NCI-H2107 treated with DMSO at 0.1 percent for 48 hours (cell line): ENCODE measurements around the gene CNST.
"Not testable (repeated sequence)": the region's sequence is repeated elsewhere in the genome, so short reads cannot be mapped to it uniquely, and the experiment has no call there.

Source experiments
- DNase-seq: peaks from one replicate; lab custom pipeline; 2025; ENCODE audit not compliant: unreplicated experiment; lab: John Stamatoyannopoulos, UW

The CNST gene

DNA sequence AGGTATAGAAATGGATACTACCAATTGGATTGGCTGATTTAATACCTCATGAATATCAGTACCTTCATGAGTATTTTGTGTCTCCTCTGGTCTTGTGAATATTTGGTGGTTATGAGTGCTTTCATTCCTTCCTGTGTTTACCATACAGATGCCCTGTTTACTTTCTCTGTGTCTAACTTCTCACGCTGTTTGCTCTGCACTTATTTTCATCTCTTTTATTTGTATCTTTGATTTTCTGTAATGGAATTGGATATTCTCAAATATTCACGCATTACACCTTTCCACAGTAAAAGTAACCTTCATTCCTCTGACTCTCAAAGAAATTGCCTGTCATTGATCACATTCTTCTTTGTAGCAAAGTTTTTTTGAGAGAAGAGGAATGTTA, 16.8 kb downstream of the CNST start:
- no peak for DNase-seq

DNA sequence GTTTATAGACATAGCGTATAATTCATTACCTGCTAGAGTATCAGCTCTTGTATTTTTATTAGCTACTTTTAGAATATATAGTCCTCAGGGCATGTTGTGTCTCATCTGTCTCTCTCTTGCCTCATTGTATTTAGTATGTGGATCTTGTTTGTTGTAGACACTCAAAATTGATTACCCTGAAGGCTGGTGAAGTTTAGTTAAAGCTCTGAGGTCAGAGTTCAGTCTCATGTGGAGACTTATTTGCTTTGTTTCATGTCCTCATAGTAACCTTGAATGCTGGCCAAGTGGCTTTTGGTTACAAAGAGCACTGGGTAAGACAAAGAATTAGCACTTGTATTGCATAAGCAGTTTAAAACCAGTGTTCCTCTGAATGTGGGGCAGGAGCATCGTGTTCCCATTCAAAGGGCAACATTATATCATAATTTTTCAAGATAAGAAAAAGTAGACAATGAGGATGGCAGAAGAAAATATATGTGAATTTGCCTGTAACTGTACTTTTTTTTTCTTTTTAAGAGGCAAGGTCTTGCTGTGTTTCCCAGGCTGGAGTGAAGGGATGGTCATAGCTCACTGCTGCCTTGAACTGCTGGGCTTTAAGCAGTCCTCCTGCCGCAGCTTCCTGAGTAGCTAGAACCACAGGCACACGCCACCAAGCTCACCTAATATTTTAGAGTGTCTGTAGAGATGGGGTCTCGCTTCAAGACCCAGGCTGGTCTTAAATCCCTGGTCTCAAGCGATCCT, 17.4 kb downstream of the CNST start:
- DNase-seq, result peak; percentile 68

DNA sequence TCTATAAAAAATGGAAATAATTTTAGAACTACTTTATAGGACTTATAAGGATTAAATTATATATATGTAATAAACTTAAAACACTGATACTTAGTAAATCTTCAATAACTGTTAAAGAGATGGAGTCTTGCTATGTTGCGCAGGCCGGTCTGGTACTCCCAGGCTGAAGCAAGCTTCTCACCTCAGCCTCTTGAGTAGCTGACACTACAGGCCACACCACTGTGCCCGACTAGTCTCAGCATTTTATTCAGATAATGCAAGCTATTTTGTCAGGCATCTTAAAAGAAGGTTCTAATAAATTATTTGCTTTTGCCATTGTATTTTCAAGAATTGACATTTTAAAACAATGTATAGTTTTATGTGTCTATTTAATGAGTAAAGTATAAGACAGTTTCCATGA, 20.8 kb downstream of the CNST start:
- DNase-seq, result no peak

DNA sequence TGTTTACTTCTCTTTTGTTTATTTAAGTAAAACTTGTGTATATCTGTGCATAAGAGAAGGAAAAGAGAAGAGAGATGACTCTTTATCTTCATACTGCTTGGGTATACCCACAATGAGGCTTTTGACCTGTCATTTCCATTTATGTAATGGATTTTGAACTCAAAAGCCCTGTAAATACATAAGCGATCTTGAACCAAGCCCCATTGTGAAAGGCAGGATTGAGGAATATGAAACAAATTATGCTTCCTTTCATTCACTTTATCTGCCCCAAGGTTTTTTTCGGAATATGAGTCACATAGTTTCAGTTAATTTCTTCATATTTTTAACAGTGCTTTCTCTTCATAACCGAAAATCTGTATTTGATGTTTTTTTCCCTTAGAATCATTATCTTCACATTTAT, 21.4 kb downstream of the CNST start:
- DNase-seq, result no peak

DNA sequence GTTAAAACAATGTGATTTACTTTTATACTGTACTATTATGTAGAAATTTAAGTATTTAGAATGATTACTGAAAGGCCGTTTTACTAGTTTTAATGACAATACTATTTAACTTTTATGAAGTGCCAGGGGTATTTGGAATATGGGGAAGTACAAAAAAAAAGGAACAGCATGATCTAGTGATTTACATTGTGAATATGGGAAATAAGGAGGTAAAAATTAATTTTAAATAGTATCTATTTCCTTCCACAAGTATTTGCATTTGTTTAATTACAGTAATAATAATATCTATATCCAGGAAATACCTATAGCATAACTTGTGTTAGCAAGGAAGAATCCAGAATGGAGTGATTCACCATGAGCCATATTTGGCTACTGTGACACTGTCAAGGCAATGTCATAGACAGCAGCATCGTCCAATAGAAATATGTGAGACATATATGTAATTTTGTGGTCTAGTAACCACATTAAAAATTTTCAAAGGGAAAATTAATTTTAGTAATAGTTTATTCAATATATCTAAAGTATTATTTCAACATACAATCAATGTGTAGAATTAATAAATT, 22.0 kb downstream of the CNST start:
- no peak for DNase-seq

DNA sequence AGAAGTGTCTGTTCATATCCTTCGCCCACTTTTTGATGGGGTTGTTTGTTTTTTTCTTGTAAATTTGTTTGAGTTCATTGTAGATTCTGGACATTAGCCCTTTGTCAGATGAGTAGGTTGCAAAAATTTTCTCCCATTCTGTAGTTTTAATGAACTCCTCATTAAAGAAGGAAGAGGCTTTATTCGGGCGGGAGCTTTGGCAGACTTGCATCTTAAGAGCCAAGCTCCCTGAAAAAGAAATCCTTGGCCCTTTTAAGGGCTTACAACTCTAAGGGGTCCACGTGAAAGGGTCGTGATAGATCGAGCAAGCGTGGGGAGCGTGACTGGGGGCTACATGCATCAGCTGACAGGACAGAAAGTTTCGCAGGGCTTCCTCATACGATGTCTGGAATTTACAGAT, 23.7 kb downstream of the CNST start:
- not testable (repeated sequence) for DNase-seq

DNA sequence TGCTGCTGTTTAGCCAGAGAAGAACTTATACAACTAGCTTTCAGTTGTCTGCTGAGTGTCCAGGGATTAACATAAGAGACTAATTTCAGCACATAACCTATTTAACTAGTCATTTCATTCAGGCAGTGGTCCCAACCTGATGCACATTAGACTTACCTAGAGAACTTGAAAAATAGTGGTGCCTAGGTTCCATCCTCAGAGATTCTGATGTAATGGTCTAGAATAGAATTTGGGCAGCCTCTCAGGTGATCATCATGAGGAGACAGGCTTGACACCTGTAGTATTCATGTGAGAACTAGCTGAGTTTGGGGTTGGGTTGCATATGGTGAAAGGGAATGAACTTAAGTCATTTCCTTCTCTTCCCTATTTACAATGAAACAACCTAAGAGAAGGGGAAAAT, 24.8 kb downstream of the CNST start:
- no peak for DNase-seq

DNA sequence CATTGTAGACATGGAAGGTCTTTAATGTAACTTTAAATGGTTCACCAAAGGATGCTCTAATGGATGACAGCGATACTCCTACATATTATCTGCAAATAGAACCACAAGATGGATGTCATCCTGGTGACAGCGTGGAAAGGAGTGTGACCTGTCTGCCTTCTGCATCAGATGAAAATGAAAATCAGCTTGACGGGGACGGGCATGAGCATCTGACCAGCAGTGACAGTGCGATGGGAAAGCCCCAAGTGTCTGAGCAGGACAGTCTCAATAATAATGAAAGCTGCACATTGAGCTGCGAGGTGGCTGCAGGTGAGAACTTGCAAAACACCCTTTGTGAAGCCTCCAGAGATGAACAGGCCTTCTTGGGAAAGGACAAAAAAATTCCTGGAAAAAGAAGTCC, 25.2 kb downstream of the CNST start:
- no peak for DNase-seq

DNA sequence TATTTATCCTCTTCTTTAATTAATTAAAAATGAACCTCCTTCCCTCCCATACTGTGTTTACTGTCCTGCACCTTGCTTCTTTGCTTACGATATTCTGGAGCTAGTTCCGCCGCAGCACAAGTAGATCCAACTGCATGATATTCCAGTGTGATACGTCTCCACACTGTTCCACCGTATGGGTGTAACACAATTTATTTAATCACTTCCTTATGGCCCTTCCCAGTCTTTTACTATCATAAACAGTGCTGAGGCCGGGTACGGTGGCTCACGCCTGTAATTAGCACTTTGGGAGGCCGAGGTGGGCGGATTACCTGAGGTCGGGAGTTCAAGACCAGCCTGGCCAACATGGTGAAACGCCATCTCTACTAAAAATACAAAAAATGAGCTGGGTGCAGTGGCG, 25.7 kb downstream of the CNST start:
- DNase-seq, result no peak

DNA sequence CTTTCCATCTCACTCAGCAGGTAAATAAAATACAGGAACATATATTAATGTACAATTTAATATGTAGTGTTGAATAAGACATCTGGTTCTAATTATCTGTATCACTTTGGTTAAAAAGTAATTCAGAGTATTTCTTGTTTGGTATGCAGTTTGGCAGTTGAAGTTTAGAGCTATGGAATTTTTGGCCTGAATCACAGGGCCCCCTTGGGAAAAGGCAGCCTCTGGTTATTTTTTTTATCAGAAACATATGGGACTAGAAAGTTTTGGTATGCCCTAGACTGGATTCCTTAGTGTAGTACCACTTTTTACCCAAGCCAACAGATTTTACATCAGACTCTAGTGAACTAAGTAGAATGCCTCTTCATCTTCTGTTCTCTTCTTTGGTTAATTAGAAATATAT, 26.4 kb downstream of the CNST start:
- no peak for DNase-seq

DNA sequence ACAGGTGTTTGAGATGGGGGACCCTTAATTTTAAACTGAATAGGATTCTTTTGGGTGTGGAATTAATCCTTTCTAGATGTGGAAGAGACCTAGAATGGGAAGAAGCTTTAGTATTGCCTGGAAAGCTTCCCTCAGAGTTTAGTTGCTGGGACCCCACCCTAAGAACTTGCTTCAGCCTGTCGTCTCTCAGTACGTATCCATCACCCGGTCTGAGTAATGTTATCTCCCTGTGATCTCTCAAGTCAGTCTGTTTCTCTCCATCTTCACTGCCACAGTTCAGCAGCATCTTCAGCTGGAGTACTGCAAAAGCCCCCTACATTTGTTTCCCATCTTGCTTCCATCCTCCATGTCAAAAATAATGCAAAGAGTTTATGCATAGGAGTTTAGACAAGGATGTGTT, 28.9 kb downstream of the CNST start:
- DNase-seq, result no peak

DNA sequence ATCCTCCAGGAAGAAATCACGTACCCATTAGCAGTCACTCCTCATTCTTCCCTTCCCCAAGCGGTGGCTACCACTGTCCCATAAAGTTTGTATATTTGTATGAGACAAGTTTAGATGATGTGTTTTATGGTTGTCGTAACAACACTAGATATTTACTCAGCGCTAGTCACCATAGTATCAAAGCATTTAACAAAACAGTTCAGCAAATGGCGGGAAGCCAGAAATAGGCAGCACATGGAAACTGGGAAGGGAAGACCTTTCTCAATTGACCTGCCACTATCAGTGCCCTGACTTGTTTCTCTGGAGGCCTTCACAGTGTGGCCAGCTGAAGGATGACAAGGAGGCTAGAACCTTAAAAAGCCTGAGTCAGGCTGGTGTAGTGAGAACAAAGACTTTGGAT, 31.1 kb downstream of the CNST start:
- no peak for DNase-seq

DNA sequence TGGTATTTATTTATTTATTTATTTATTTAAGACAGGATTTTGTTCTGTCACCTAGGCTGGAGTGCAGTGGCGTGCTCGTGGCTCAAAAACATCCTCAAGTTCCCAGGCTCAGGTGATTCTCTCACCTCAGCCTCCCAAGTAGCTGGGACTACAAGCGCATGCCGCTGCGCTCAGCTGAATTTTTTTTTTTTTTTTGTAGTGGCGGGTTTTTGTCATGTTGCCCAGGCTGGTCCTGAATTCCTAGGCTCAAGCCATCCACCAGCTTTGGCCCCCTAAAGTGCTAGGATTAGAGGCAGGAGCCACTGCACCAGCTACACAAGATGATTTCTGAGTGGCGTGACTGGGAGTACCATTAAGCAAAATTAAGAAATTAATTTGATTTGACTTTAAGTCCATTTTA, 31.7 kb downstream of the CNST start:
- no peak for DNase-seq

DNA sequence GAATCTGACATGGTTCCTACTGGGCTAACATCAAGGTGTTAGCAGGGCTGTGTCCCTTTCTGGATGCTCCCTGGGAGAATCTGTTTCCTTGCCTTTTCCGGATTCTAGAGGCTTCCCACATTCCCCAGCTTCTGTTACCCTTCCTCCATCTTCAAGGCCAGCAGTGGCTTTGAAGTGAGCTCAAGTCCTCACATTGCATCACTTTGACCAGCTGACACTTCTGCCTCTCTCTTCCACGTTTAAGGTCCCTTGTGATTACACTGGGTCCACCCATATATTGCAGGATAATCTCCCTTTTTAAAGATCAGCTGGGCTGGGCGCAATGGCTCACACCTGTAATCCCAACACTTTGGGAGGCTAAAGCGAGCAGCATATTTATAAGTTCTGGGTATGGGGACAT, 33.1 kb downstream of the CNST start:
- no peak for DNase-seq

DNA sequence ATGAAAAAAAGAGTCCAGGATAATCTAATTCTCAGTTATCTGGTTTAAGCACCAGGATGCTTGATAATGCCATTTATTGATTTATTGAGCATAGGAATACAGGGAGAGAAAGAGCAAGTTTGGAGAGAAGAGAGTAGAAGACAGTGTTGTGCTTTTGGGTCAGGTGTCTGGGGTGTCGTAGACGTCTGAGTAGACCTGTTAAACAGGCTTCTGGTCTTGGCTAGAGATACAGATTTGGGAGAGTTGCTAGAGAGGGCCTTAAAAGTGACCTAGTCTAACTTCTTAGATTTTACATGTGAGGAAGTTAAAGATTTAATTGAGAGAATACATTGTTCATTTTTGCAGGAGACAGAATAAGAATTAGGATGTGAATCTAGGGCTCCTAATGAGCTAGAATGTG, 34.3 kb downstream of the CNST start:
- no peak for DNase-seq

DNA sequence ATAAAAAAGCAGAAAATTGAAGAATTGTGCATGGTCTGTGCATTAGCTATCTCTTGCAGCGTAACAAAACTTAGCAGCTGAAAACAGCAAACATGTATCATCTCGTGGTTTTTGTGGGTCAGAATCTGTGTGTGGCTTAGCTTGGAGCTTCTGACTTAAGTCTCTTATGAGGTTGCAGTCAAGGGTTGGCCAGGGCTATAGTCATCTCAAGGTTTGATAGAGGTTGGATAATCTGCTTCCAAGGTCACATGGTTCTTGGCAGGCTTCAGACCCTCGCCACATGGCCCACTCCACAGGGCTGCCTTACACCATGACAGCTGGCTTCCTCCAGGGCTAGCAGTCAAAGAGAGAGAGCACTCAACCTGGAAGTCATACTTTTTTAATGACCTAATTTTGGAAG, 35.9 kb downstream of the CNST start:
- DNase-seq, result no peak

DNA sequence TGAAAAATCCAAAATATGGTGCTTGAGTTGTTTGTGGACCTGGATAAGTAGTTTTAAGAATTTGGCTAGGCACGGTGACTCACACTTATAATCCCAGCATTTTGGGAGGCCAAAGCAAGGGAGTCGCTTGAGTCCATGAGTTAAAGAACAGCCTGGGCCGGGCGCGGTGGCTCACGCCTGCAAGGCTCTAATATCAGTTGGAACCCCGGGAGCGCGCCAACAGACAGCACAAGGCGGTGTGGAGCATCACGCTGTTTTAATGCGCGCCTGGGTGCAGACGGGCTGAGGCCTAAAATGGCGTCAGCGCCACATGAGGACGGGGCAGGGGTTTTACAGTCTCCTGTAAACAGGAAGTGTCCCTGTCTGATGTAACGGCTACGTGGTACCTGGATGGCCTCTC, 39.0 kb downstream of the CNST start:
- not testable (repeated sequence) for DNase-seq

DNA sequence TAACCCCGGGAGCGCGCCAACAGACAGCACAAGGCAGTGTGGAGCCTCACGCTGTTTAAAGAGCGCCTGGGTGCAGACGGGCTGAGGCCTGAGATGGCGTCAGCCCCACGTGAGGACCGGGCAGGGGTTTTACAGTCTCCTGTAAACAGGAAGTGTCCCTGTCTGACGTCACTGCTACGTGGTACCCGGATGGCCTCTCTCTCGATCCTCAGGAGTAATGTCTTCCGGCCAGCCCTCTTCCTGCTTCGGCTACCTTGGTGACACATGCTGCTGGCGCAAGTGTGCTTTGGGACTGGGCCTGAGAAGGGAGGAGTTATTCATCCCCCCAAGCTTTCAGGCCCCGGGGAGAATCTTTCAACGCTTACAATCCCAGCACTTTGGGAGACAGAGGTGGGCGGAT, 41.2 kb downstream of the CNST start:
- no peak for DNase-seq

DNA sequence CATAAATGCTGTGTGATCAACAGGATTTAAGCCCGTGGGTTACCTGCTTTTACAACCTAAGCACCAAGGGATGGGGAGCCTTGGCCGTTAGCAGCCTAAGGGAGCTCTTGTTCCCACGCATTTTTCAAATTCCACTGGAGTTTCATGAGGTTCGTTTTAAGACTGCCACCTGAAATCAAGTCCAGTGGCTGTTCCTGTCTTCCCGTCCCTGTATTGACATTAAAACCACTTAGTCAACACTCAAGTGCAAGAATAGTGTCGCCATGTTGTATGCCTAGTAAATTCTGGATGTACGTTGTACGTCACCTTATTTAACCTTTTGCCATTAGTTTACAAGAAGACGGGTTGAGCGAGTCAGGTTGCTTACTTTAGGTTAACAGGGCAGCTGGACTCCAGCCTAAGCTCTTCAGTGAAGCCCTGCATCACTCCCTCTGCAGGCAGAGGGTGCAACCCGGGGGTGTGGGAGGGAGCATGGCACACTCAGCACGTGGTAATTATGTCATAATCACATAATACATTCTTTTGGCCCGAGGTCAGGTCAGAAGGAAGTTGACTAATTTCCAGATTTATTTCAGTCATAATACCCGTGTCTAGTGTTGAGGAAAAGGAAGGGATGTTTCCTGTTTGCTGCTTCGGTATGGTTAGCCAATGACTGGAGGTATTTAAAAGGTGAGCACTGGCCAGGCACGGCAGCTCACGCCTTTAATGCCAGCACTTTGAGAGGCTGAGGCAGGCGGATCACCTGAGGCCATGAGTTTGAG, 42.5 kb downstream of the CNST start:
- DNase-seq, result no peak

DNA sequence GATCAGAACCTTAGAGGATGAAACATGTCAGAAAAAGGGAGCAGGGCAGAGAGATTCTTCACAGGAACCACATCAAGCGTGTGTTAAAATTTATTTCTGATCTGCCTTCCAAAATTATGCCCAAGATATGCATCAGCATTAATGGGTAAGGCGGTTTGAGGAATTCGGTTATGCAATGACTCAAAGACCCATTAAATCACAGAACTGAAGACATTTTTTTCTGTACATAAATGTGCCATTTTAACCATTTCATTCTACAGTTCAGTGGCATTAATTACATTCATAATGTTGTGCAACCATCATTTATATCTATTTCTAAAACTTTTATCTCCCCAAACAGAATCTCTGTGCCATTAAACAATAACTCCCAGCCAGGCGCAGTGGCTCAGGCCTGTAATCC, 43.4 kb downstream of the CNST start:
- no peak for DNase-seq

DNA sequence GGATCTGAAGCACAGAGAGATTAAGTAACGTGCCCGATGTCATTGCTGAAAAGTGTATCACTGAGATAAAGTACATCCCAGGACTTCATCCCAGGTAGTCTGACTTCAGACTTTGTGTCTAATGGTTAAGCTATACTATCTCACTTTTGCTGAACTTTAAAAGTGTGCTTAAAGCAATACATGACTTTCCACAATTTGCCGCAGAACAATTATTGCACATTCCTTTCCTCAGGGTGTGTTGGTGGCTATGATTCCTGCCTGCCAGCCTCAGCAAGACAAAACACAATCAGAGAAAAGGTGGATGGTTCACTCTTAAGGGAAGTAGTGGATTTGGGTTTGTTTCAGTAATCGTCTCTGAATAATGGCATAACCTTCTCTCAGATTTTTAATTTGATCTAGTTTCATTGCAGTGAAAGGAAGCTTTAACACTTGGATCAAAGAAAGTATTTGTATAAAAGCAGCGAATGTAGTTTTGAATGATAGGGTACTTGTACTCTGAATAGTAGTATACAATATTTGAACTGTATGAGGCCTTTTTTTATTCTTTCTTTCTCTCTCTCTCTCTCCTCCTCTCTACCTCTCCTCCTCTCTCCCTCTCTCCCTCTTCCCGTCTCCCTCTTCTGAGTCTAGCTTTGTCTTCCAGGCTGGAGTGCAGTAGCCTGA, 47.0 kb downstream of the CNST start:
- DNase-seq, result no peak

DNA sequence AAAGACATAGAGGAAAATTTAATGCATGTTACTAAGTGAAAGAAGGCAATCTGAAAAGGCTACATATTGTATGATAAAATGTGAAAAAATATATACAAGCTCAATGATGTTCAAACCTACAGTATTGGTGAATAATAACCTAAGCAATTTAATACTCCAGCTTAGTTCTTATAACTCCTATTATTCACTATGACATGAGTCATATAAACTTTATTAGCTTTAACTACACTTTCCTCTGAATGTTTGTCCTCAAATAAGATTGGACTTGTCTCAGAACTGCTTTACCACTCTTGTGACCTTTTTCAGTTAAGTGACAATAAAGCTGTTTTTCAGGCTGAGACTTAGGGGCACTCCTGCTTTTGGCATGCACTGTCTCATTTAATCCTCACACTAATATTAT, 50.9 kb downstream of the CNST start:
- DNase-seq, result no peak
